ENCODE data around the gene SLC22A1. TPM values are rescaled to one million over a fixed set of nuclear protein-coding genes. Genes with fewer than 3 reads are reported as not detected.

The SLC22A1 gene
- total RNA-seq, 1 experiment from 2014 or later: 0.39 TPM

- no peak for DNase-seq
- no peaks in the 10 kb centered on the region for H3K79me1 ChIP-seq (ENCODE audit: insufficient read depth, low read depth, low read length, poor library complexity, severe bottlenecking)
- H4K8ac ChIP-seq (replicated peaks; ENCODE audit: insufficient read length, low read depth, low read length): no peak overlapping the region
- no CpG with 5 or more reads among the region's 21 CpGs for WGBS (ENCODE audit: extremely low coverage, insufficient read length, low lambda C conversion rate)
- Mint-ChIP-seq H3K9me3 (no peaks in the 10 kb centered on the region), H3K27me3 (ENCODE audit: low read depth) (no peaks in the 10 kb centered on the region), H3K27ac (peak overlapping the region in 1 of 3 experiments; percentile 85; a peak in 1 of 7 replicates), H3K4me3 (no peak overlapping the region), H3K36me3 (ENCODE audit: insufficient read depth in 1 of 3, low read depth in 3 of 3) (peaks cover 57 to 87% (median 79%) of the 10 kb centered on the region in 3 experiments; a peak in 6 of 7 replicates), H3K4me1 (no peaks in the 10 kb centered on the region)
- no peak overlapping the region; the same call in 1 of the 2 replicates for H3K14ac ChIP-seq (ENCODE audit: insufficient read depth, low read length)
- no peak overlapping the region for H2BK15ac ChIP-seq (ENCODE audit: low read depth, low read length)
- H3K27me3 ChIP-seq (ENCODE audit: insufficient read depth, low read length): no peaks in the 10 kb centered on the region
- H3K56ac ChIP-seq (ENCODE audit: insufficient read length, low read depth, low read length): no peak overlapping the region
- no peak overlapping the region for H2BK20ac ChIP-seq (ENCODE audit: low read depth, low read length, poor library complexity, severe bottlenecking)
- no peak overlapping the region for H2BK120ac ChIP-seq (ENCODE audit: low read depth, low read length, poor library complexity, severe bottlenecking)
- no peak overlapping the region for H2AK5ac ChIP-seq (ENCODE audit: insufficient read length, low read length)
- no peak overlapping the region for H3K4ac ChIP-seq (ENCODE audit: low read depth, low read length)
- no peak overlapping the region for H3K23ac ChIP-seq (ENCODE audit: insufficient read length, low read depth, low read length)
- H3K18ac ChIP-seq (ENCODE audit: insufficient read length, low read depth, low read length): no peak overlapping the region
- no peak overlapping the region for H2BK12ac ChIP-seq (ENCODE audit: insufficient read length, low read depth, low read length)
- no peak overlapping the region for H2AFZ ChIP-seq (ENCODE audit: low read length)
- H3K4me1 ChIP-seq (ENCODE audit: insufficient read depth, low read length): no peaks in the 10 kb centered on the region
- H3K79me2 ChIP-seq (ENCODE audit: insufficient read depth, low read length): no peaks in the 10 kb centered on the region
- H4K91ac ChIP-seq (ENCODE audit: insufficient read length, low read depth, low read length): no peak overlapping the region
- H4K20me1 ChIP-seq (ENCODE audit: control insufficient read depth, insufficient read depth, insufficient read length): no peaks in the 10 kb centered on the region
- H4K5ac ChIP-seq (ENCODE audit: insufficient read length, low read depth, low read length): no peak overlapping the region
- no peak overlapping the region for H3T11ph ChIP-seq (ENCODE audit: low read length)
- H2BK5ac ChIP-seq (ENCODE audit: insufficient read length, low read length): no peak overlapping the region
- no peaks in the 10 kb centered on the region for H3K23me2 ChIP-seq (ENCODE audit: insufficient read length, low read depth, low read length, poor library complexity, severe bottlenecking)
- H3K27ac ChIP-seq (ENCODE audit: insufficient read length, low read depth, low read length): no peak overlapping the region
- H3K4me2 ChIP-seq (ENCODE audit: insufficient read depth, insufficient read length, low read length): no peak overlapping the region
- TF ChIP-seq CTCF (conservative IDR thresholded peaks at IDR 0.05): no peak
- H3K9ac ChIP-seq (ENCODE audit: extremely low read depth, insufficient read length, low read length): no peak overlapping the region
- H3K9me3 ChIP-seq (ENCODE audit: control insufficient read depth, low read depth, low read length): no peaks in the 10 kb centered on the region
Measured at GRCh38 chr6:160088784-160089533, 32.7 kb upstream of the SLC22A1 start.

All from H9 (cell line).